GM18858 (cell line): ENCODE measurements around the gene GPR171.
"Not testable (repeated sequence)": the region's sequence is repeated elsewhere in the genome, so short reads cannot be mapped to it uniquely, and the experiment has no call there.

ENCODE experiments used
- ATAC-seq: cut with Tn5 transposase; IDR thresholded peaks from one replicate; pipeline ENCODE4 v1.9.1; 2021; ENCODE audit not compliant: unreplicated experiment

Gene GPR171

DNA sequence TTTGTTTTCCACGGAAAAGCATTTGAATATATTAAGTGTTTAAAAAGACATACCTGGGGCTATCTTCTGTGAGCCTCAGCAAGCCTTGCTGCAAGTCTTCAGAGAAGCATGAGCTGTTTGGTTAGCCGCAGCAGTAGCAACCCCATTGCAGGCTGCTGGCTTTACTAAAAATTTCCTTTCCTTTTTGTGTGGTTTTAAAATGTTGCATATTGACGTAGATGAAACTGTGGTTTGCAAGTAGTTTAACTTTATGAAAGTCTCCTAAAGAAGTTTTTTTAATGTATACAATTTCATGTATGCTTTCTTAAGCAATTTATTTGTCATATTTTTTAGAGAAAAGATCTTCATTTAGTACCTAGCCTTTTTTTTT lies at the start of gene GPR171:
TSS of gene GPR171 (minus strand) at position 166 of the 370 bp plus-strand sequence. CDS start 3,830 bp downstream, outside the sequence.
- peak; percentile 87 for ATAC-seq

GRCh38 chr3:151248772-151249337 lies 45.8 kb upstream of the GPR171 start:
- no peak for ATAC-seq

DNA sequence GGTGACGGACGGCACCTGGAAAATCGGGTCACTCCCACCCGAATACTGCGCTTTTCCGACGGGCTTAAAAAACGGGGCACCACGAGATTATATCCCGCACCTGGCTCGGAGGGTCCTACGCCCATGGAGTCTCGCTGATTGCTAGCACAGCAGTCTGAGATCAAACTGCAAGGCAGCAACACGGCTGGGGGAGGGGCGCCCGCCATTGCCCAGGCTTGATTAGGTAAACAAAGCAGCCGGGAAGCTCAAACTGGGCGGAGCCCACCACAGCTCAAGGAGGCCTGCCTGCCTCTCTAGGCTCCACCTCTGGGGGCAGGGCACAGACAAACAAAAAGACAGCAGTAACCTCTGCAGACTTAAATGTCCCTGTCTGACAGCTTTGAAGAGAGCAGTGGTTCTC lies 39.0 kb upstream of the GPR171 start:
- not testable (repeated sequence) for ATAC-seq

GRCh38 chr3:151236736-151237135 lies 33.7 kb upstream of the GPR171 start:
- no peak for ATAC-seq

GRCh38 chr3:151236316-151236715 lies 33.3 kb upstream of the GPR171 start:
- ATAC-seq, result no peak

DNA sequence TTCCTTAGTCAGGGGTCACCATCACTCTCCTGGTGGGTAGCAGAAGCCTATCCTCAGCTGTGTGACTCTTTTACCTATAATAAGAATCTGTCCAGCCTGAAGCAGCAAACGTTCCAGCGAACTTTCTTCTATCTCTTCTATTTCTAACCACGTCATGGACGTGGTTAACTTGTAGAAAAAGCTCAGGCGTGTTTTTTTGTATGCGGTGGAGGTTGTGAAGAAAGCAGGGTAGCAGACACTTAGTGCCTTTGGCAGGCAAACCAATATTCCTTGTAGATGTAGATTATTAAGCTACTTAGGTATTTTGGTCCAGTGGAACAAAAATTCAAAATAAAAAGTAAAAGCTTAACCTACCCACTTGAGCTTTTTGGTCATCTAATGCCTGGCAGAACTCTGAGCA lies 31.8 kb upstream of the GPR171 start:
- ATAC-seq, result no peak

DNA sequence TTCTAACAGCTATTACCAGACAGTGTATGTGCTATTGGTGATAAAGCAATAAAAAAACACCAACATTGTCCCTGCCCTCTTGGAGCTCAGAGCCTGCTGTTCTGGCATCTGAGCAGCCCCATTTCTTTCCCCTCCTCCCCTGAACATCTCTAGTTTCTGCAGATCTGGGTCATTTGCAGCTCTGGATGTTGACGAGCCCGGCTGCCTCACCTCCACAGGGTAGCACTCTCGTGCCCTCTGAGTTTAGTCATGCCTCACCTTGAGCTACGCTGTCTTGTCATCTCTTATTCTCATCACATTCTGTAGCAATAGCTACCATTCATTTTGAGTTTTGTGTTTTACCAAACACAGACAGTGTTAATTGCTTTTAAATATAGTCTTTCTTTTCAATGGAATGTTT lies 30.0 kb upstream of the GPR171 start:
- no peak for ATAC-seq

- ATAC-seq, result not testable (repeated sequence)
Measured at GRCh38 chr3:151232403-151232802, 29.4 kb upstream of the GPR171 start.

DNA sequence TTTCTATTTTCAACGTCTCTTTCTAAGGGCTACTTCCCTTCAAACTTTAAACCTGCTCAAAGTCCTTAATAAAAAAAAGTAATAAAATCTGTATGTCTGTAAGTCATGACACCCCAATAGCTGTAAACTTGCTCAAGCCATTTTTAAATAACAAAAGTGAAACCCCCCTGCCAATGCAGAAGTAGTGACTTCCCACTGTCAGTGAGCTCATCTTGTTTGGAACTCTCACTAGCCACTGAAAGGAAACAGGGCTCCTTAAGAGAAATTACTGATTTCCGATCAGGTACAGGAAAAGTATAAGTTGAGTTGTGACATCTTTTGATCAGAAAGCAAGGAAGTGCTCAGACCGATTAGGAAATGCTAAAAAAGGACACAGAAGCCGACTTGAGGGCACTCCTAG lies 27.6 kb upstream of the GPR171 start:
- peak; percentile 56 for ATAC-seq

- no peak for ATAC-seq
Measured at GRCh38 chr3:151228666-151229040, 25.6 kb upstream of the GPR171 start.

DNA sequence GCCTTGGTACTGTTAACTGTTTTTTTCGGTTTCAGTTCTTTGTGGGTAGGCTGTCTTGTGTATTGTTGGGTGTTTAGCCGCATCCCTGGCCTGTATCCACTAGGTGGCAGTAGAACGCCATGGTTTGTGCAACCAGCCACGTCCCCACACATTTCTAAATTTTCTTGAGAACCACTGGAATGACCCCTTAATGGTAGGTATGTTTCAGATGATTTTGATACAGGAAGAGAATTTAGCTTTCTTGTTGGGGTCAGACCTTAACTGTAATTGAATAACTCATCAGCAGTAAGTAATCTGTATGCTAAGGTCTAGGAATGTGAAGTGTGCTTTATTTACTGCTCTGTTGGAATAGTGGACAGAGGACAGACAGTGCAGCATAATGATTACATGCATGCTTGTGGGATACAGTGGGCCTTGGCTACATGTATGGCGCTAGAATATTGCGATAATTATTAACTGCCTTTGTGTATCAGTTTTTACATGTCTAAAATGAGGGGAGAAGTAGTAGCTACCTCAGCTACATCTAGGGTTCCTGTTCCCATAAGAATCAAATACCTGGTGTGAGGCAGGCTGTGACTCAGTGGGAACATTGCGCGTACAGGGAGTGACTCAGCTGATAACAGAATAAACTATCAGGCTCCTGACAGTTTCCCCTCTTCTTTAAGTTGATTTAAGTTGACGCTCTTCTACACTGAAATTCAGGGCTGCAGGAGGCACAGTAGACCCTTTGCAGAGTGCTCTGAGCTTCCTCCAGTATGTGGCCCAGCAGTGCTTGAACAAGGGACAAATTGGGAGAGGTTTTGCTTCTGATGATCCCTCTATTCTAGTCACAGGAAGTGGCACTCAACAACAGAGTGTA lies 25.0 kb upstream of the GPR171 start:
- peak; percentile 81 for ATAC-seq

DNA sequence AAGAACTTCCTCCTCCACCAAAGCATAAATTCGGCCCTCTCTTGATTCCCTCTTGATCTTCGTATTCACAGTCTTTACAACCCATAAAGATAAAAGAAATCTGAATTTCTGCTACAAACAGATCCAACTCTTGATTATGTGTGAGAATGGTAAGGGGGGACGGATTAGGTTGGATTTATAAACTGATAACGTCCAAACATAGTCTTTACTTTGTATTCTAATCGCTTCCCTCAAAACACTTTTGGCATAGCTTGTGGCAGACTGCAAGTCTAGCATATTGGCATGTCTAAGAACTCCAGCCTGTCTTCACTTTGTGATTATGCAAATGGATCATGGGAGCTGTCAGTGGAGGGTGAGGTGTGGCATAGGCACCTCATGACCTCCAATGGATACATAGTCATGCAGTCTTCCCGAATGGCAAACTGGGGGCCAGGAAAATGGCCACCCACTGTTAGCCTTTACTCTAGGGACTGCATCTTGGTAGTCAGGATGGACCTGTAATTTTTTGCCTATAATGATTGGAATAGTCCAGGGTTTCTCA lies 24.3 kb upstream of the GPR171 start:
- ATAC-seq, result peak; percentile 19

GRCh38 chr3:151226825-151227224 lies 23.8 kb upstream of the GPR171 start:
- no peak for ATAC-seq

DNA sequence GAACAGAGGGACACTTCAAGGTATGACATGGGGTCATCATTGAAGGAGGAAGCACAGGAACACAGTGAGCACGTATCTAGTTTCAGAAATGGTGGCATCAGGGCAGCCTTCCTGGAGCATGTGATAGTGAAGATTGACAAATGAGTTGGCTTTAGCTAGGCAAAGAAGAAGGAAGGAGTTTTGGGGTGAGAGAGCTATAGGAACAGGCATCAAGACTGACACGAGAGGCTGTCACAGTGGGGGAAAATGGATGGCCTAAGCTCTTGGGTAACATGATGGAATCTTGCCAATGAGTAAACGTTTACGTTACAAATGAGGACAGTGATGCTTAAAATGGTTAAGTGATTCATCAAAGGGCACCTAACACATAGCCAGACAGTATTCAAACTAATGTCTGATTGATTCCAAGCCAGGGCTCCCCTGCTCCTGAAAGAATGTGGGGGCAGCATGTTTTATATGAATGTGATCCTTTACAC lies 23.1 kb upstream of the GPR171 start:
- ATAC-seq, result no peak

- ATAC-seq, result no peak
Measured at GRCh38 chr3:151225040-151225975, 22.3 kb upstream of the GPR171 start.

GRCh38 chr3:151224268-151224866 lies 21.4 kb upstream of the GPR171 start:
- no peak for ATAC-seq

- ATAC-seq, result no peak
Measured at GRCh38 chr3:151219056-151219455, 16.0 kb upstream of the GPR171 start.

DNA sequence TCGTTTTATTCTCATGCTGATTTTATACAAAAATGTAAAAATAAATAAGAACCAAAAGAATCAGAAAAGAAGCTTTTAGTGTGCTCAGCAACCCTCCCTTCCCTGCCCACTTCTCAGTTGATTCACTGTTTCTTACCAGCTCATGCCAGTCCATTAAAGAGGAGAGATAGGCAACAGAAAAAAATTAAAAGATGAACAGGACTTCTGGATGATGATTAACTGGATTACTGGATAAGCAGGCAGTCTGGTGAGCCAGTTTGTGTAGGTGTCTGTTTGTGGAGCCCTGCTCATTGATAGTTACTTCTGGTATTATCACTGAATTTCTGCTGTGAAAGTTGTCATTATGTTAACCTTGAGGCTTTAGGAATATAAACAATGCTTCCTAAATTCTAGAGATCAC lies 15.1 kb upstream of the GPR171 start:
- no peak for ATAC-seq

- no peak for ATAC-seq
Measured at GRCh38 chr3:151216641-151217607, 13.9 kb upstream of the GPR171 start.

- no peak for ATAC-seq
Measured at GRCh38 chr3:151214459-151214858, 11.4 kb upstream of the GPR171 start.
